Suprapubic skin (tissue), 3 donors: Measurements from ENCODE around the gene CSN3.

Source experiments
- POLR2A ChIP-seq, 2 donors: fragments of 450-650 bp; IDR thresholded peaks; one replicate each; pipeline ENCODE4 v1.6.1; 2017; ENCODE audit warnings: antibody characterized with exemption in 2 of 2, mild to moderate bottlenecking in 2 of 2, moderate library complexity in 2 of 2
- TF ChIP-seq, protein P1 (sequence below), 2 donors: fragments of 200-600 bp in 1 of 2; fragments of 450-650 bp in 1 of 2; sonication (generic) in 1 of 2; IDR thresholded peaks; one replicate each; pipeline ENCODE4 v1.5.1; 2016 to 2019; ENCODE audit warnings: antibody characterized with exemption in 2 of 2, mild to moderate bottlenecking in 1 of 2, moderate library complexity in 1 of 2

DNA sequence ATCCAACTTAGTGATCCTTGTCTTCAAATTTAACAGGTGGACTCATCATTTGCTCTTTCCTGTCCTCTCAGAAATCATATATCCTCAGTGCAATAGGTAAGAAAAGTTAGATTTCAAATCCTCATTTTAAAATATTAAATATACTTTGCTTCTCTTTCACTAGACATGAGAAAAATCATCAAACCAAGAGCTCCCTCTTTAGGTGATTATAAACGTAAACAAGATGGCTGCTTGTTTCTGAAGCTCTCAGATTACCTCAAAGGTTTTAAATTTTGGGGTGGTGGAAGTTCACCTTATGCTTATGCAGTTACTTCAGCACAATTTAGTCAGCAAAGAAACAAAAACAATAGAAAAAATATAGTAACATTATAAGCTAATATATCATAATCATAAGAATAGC is 27.3 kb downstream of the CSN3 start:
- TF ChIP-seq, protein P1, sequence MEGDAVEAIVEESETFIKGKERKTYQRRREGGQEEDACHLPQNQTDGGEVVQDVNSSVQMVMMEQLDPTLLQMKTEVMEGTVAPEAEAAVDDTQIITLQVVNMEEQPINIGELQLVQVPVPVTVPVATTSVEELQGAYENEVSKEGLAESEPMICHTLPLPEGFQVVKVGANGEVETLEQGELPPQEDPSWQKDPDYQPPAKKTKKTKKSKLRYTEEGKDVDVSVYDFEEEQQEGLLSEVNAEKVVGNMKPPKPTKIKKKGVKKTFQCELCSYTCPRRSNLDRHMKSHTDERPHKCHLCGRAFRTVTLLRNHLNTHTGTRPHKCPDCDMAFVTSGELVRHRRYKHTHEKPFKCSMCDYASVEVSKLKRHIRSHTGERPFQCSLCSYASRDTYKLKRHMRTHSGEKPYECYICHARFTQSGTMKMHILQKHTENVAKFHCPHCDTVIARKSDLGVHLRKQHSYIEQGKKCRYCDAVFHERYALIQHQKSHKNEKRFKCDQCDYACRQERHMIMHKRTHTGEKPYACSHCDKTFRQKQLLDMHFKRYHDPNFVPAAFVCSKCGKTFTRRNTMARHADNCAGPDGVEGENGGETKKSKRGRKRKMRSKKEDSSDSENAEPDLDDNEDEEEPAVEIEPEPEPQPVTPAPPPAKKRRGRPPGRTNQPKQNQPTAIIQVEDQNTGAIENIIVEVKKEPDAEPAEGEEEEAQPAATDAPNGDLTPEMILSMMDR (IDR thresholded peaks at IDR 0.05): no peak
- TF ChIP-seq POLR2A (IDR thresholded peaks at IDR 0.05): no peak
